IPS-NIHi7 (cell line): ENCODE results near the gene CPZ.

ENCODE experiments used
- DNase-seq: peaks from one replicate; pipeline ENCODE4 v3.0.0; 2012; ENCODE audit warnings: mixed read lengths; ENCODE audit errors: extremely low spot score

Gene CPZ

GRCh38 chr4:8592366-8593263 is at the start of gene CPZ:
Gene CPZ, plus strand, starts transcription at chr4:8592765. Its CDS starts 69 bp downstream, at chr4:8592834.
- DNase-seq, result peak; percentile 83

GRCh38 chr4:8542776-8543525 is 49.6 kb upstream of the CPZ start:
- no peak for DNase-seq

- no peak for DNase-seq
Measured at GRCh38 chr4:8543623-8544022, 48.9 kb upstream of the CPZ start.

- DNase-seq, result no peak
Measured at GRCh38 chr4:8544282-8544681, 48.3 kb upstream of the CPZ start.

- DNase-seq, result no peak
Measured at GRCh38 chr4:8544741-8545438, 47.7 kb upstream of the CPZ start.

- no peak for DNase-seq
Measured at GRCh38 chr4:8545439-8545765, 47.2 kb upstream of the CPZ start.

GRCh38 chr4:8546766-8547107 is 45.8 kb upstream of the CPZ start:
- no peak for DNase-seq

- peak; percentile 79 for DNase-seq
Measured at GRCh38 chr4:8547108-8547911, 45.3 kb upstream of the CPZ start.

GRCh38 chr4:8547912-8548730 is 44.4 kb upstream of the CPZ start:
- no peak for DNase-seq

GRCh38 chr4:8548731-8549351 is 43.7 kb upstream of the CPZ start:
- DNase-seq, result no peak

- DNase-seq, result no peak
Measured at GRCh38 chr4:8549352-8549931, 43.1 kb upstream of the CPZ start.

- no peak for DNase-seq
Measured at GRCh38 chr4:8550691-8551090, 41.9 kb upstream of the CPZ start.

GRCh38 chr4:8552024-8552423 is 40.5 kb upstream of the CPZ start:
- DNase-seq, result no peak

GRCh38 chr4:8552581-8553205 is 39.9 kb upstream of the CPZ start:
- DNase-seq, result no peak

GRCh38 chr4:8553216-8553615 is 39.3 kb upstream of the CPZ start:
- DNase-seq, result no peak

GRCh38 chr4:8553991-8554405 is 38.6 kb upstream of the CPZ start:
- DNase-seq, result no peak

GRCh38 chr4:8554555-8555100 is 37.9 kb upstream of the CPZ start:
- DNase-seq, result no peak

GRCh38 chr4:8555716-8556115 is 36.8 kb upstream of the CPZ start:
- no peak for DNase-seq
